A549 (cell line): ENCODE results near the gene GAK. TPM values are rescaled to one million over a fixed set of nuclear protein-coding genes. Genes with fewer than 3 reads are reported as not detected.

Source experiments
- ATAC-seq, 2 experiments: fragments of 200-7000 bp in 1 of 2; fragments of >200 bp in 1 of 2; cut with Nextera tagmentation in 1 of 2; cut with Tn5 transposase in 1 of 2; 3 replicates each; pipeline versions ENCODE4 v1.8.0 to v1.9.1; 2018 to 2020; ENCODE audit warnings: mild to moderate bottlenecking in 1 of 2, moderate library complexity in 1 of 2
- CTCF ChIA-PET: fragments of 300-600 bp; sonication (Branson Sonifier 250); formaldehyde crosslinking; extraction: SDS; loops from one replicate; lab custom pipeline; 2021; ENCODE audit warnings: antibody characterized with exemption, inconsistent platforms; lab: Yijun Ruan, JAX
- POLR2A ChIA-PET: fragments of 350-600 bp; formaldehyde crosslinking; extraction: SDS; loops from one replicate; lab custom pipeline; 2021; ENCODE audit warnings: antibody characterized with exemption, inconsistent platforms; lab: Yijun Ruan, JAX
- DNase-seq, 2 experiments: peaks; one replicate each; pipeline versions ENCODE4 v3.0.0 to v3.0.0-alpha.2; 2011 to 2016; ENCODE audit warnings: low read depth in 1 of 2, low spot score in 1 of 2
- FAIRE-seq: peaks from 2 replicates; lab custom pipeline; 2011; peaks lifted over from hg19 to GRCh38; lab: Jason Lieb, UNC
- H3K27ac ChIP-seq, 2 experiments: fragments of >200 bp; sonication (Bioruptor Twin); formaldehyde crosslinking; 3 replicates each; pipeline ENCODE4 v1.5.1; 2016 to 2017
- H3K4me1 ChIP-seq: fragments of >200 bp; sonication (Bioruptor Twin); formaldehyde crosslinking; 3 replicates; pipeline ENCODE4 v1.6.1; 2016
- H3K4me2 ChIP-seq: fragments of >200 bp; sonication (Bioruptor Twin); formaldehyde crosslinking; 3 replicates; pipeline ENCODE4 v1.6.1; 2016
- H3K4me3 ChIP-seq: fragments of >200 bp; sonication (Bioruptor Twin); formaldehyde crosslinking; 3 replicates; pipeline ENCODE4 v1.5.1; 2016
- H3K9me3 ChIP-seq: fragments of >200 bp; sonication (Bioruptor Twin); formaldehyde crosslinking; 3 replicates; pipeline ENCODE4 v1.6.1; 2016
- BHLHE40 ChIP-seq: IDR thresholded peaks from 2 replicates; pipeline ENCODE4 v1.6.1; 2012; ENCODE audit warnings: low read depth, low read length, inconsistent platforms
- CBX2 ChIP-seq: fragments of 200-600 bp; sonication (generic); IDR thresholded peaks from 2 replicates; pipeline ENCODE4 v1.6.1; 2016; ENCODE audit warnings: low read depth, mild to moderate bottlenecking, borderline replicate concordance
- CTCF ChIP-seq: fragments of >200 bp; sonication (Bioruptor Twin); formaldehyde crosslinking; IDR thresholded peaks from 3 replicates; pipeline ENCODE4 v1.5.1; 2016
- EHF ChIP-seq: fragments of 250-450 bp; sonication (Bioruptor Pico); IDR thresholded peaks from 2 replicates; pipeline ENCODE4 v1.5.0; 2020; ENCODE audit warnings: mild to moderate bottlenecking
- FOSB ChIP-seq: fragments of 250-450 bp; sonication (Bioruptor Pico); IDR thresholded peaks from 2 replicates; pipeline ENCODE4 v1.5.0; 2020; ENCODE audit warnings: mild to moderate bottlenecking, moderate library complexity
- FOSL2 ChIP-seq, 2 experiments: fragments of 450-650 bp in 1 of 2; fragments of >200 bp in 1 of 2; sonication (Bioruptor Twin) in 1 of 2; formaldehyde crosslinking; IDR thresholded peaks; 2 replicates each; pipeline versions ENCODE4 v1.5.0 to v1.6.1; 2016 to 2020; ENCODE audit warnings: mild to moderate bottlenecking in 1 of 2, moderate library complexity in 1 of 2
- GATA3 ChIP-seq: IDR thresholded peaks from 2 replicates; pipeline ENCODE4 v1.6.1; 2012; ENCODE audit warnings: borderline replicate concordance
- HOXB5 ChIP-seq: fragments of 250-450 bp; sonication (Bioruptor Pico); IDR thresholded peaks from 2 replicates; pipeline ENCODE4 v1.5.0; 2020; ENCODE audit warnings: mild to moderate bottlenecking, moderate library complexity
- MYC ChIP-seq: IDR thresholded peaks from 2 replicates; pipeline ENCODE4 v1.6.1; 2012; ENCODE audit warnings: mild to moderate bottlenecking, inconsistent platforms, low read length, improper control_type of control experiment, borderline replicate concordance
- POLR2A ChIP-seq: IDR thresholded peaks from 2 replicates; pipeline ENCODE4 v1.6.1; 2012; ENCODE audit warnings: mild to moderate bottlenecking, low read length
- RARB ChIP-seq: fragments of 250-450 bp; sonication (Bioruptor Pico); IDR thresholded peaks from 2 replicates; pipeline ENCODE4 v1.8.0; 2021; ENCODE audit warnings: mild to moderate bottlenecking, moderate library complexity
- SMC3 ChIP-seq: fragments of >200 bp; sonication (Bioruptor Twin); formaldehyde crosslinking; IDR thresholded peaks from 3 replicates; pipeline ENCODE4 v1.6.1; 2018; ENCODE audit warnings: inconsistent platforms
- SREBF2 ChIP-seq: fragments of 450-650 bp; IDR thresholded peaks from 2 replicates; pipeline ENCODE4 v1.6.1; 2014; ENCODE audit warnings: mild to moderate bottlenecking, moderate library complexity
- TFCP2L1 ChIP-seq: fragments of 250-450 bp; sonication (Bioruptor Pico); IDR thresholded peaks from 2 replicates; pipeline ENCODE4 v1.5.0; 2021; ENCODE audit warnings: mild to moderate bottlenecking
- ZSCAN20 ChIP-seq: fragments of 250-450 bp; sonication (Bioruptor Pico); IDR thresholded peaks from 2 replicates; pipeline ENCODE4 v1.8.0; 2022; ENCODE audit warnings: mild to moderate bottlenecking, moderate library complexity
- WGBS: methylation state at CpG from one replicate; pipeline ENCODE4 v1.1.6; 2017; ENCODE audit errors: missing lambda C conversion rate; 5-methylcytosine and 5-hydroxymethylcytosine counted together
- polyA plus RNA-seq, 4 experiments: library from polyadenylated mRNA; depleted of rRNA in 3 of 4; stranded (reverse); fragments of >200 nt; fragmentation: RNase III in 1 of 4; extraction: RNeasy Plus Mini Kit Qiagen cat#74134 plus additional on column Dnase treatment in 1 of 4; gene quantifications; 2 replicates in 3 of 4; 3 replicates in 1 of 4; pipeline ENCODE4 v1.2.3, GENCODE V29; 2011 to 2017
- TF ChIP-seq, protein P1 (sequence below): fragments of 450-650 bp; IDR thresholded peaks from 2 replicates; pipeline ENCODE4 v1.6.1; 2014; ENCODE audit warnings: antibody characterized with exemption
- TF ChIP-seq, protein P2 (sequence below): fragments of 150-350 bp; IDR thresholded peaks from 2 replicates; pipeline ENCODE4 v1.6.1; 2014; ENCODE audit warnings: low read depth, mild to moderate bottlenecking, low read length
- TF ChIP-seq, protein P3 (sequence below): fragments of 250-450 bp; sonication (Bioruptor Pico); IDR thresholded peaks from 2 replicates; pipeline ENCODE4 v1.5.0; 2021; ENCODE audit warnings: mild to moderate bottlenecking, moderate library complexity, borderline replicate concordance
- TF ChIP-seq, protein P4 (sequence below): IDR thresholded peaks from 2 replicates; pipeline ENCODE4 v1.6.1; 2012

The GAK gene
- polyA plus RNA-seq, 2 of the 4 experiments (the other 2 are of a cell fraction): 13.8 to 34.3 TPM

DNA sequence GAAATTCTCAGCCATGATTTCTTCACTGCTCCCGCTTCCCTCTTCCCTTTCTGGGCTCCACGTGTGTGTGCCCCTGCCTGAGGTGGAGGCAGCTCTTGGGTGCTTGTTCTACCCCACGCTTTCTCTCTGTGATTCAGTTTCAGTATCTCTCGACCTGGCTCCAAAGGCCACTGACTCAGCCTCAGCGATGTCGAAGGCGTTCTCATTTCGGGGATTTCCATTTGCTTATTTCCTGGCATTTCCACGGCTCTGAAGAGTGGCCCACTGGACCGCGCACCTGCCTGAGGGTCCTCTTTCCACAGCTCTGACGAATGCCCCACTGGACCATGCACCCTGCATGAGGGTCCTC is 52.4 kb downstream of the GAK start:
- Histone ChIP-seq H3K27ac (no peak overlapping the region), H3K4me2 (no peak overlapping the region), H3K9me3 (no peaks in the 10 kb centered on the region), H3K4me3 (no peak overlapping the region), H3K4me1 (no peaks in the 10 kb centered on the region)
- DNase-seq: no peak
- WGBS: 89% methylated on average over 12 of the region's 12 CpGs
- TF ChIP-seq GATA3 (no peak), FOSB (CRISPR knock-in tag) (no peak), HOXB5 (CRISPR knock-in tag) (no peak), CBX2 (no peak), SMC3 (no peak), ZSCAN20 (CRISPR knock-in tag) (no peak), BHLHE40 (no peak), SREBF2 (no peak), POLR2A (no peak), TFCP2L1 (no peak), RARB (CRISPR knock-in tag) (no peak), EHF (CRISPR knock-in tag) (no peak)
- TF ChIP-seq, protein P1, sequence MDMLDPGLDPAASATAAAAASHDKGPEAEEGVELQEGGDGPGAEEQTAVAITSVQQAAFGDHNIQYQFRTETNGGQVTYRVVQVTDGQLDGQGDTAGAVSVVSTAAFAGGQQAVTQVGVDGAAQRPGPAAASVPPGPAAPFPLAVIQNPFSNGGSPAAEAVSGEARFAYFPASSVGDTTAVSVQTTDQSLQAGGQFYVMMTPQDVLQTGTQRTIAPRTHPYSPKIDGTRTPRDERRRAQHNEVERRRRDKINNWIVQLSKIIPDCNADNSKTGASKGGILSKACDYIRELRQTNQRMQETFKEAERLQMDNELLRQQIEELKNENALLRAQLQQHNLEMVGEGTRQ: no peak
- TF ChIP-seq, protein P2, sequence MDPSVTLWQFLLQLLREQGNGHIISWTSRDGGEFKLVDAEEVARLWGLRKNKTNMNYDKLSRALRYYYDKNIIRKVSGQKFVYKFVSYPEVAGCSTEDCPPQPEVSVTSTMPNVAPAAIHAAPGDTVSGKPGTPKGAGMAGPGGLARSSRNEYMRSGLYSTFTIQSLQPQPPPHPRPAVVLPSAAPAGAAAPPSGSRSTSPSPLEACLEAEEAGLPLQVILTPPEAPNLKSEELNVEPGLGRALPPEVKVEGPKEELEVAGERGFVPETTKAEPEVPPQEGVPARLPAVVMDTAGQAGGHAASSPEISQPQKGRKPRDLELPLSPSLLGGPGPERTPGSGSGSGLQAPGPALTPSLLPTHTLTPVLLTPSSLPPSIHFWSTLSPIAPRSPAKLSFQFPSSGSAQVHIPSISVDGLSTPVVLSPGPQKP: no peak
- TF ChIP-seq, protein P3, sequence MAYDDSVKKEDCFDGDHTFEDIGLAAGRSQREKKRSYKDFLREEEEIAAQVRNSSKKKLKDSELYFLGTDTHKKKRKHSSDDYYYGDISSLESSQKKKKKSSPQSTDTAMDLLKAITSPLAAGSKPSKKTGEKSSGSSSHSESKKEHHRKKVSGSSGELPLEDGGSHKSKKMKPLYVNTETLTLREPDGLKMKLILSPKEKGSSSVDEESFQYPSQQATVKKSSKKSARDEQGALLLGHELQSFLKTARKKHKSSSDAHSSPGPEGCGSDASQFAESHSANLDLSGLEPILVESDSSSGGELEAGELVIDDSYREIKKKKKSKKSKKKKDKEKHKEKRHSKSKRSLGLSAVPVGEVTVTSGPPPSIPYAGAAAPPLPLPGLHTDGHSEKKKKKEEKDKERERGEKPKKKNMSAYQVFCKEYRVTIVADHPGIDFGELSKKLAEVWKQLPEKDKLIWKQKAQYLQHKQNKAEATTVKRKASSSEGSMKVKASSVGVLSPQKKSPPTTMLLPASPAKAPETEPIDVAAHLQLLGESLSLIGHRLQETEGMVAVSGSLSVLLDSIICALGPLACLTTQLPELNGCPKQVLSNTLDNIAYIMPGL (CRISPR knock-in tag): no peak
- ATAC-seq: no peak
- CTCF ChIA-PET: no interaction called here
- no peak for FAIRE-seq
- POLR2A ChIA-PET: no interaction called here

- ChIA-PET CTCF (no interaction called here), POLR2A (no interaction called here)
- TF ChIP-seq FOSB (CRISPR knock-in tag): no peak
- TF ChIP-seq CTCF: no peak
- TF ChIP-seq, protein P4, sequence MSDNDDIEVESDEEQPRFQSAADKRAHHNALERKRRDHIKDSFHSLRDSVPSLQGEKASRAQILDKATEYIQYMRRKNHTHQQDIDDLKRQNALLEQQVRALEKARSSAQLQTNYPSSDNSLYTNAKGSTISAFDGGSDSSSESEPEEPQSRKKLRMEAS: no peak
- TF ChIP-seq FOSL2 (IDR thresholded peaks at IDR 0.05): no peak
- TF ChIP-seq FOSL2 (CRISPR knock-in tag; IDR thresholded peaks at IDR 0.05): no peak
- TF ChIP-seq MYC: no peak
- TF ChIP-seq, protein P2: no peak
- Histone ChIP-seq H3K4me3 (no peak overlapping the region), H3K27ac (no peak overlapping the region), H3K9me3 (no peaks in the 10 kb centered on the region), H3K4me1 (no peaks in the 10 kb centered on the region), H3K4me2 (no peak overlapping the region)
- WGBS: 91% methylated on average over 20 of the region's 23 CpGs
- no peak for FAIRE-seq
- no peak for DNase-seq
- ATAC-seq: no peak
These were observed 53.1 kb downstream of the GAK start for GRCh38 chr4:878796-879728.
